GM12878 (cell line): ENCODE results near the gene KLHL18. TPM values are rescaled to one million over a fixed set of nuclear protein-coding genes. Genes with fewer than 3 reads are reported as not detected.

Experiments
- ATAC-seq: fragments of 200-7000 bp; cut with Tn5 transposase; 3 replicates; pipeline ENCODE4 v1.9.1; 2020; ENCODE audit warnings: mild to moderate bottlenecking, moderate library complexity
- BruUV-seq: library from RNA; stranded (reverse); fragments of 400-500 nt; replicated peaks from 2 replicates; lab custom pipeline; 2021; lab: Mats Ljungman, UMichigan
- CTCF ChIA-PET: fragments of 300-600 bp; sonication (Branson Sonifier 250); formaldehyde crosslinking; extraction: SDS; loops from one replicate; lab custom pipeline; 2021; ENCODE audit warnings: inconsistent platforms; lab: Yijun Ruan, JAX
- POLR2A ChIA-PET: fragments of 350-600 bp; formaldehyde crosslinking; extraction: SDS; loops from one replicate; lab custom pipeline; 2021; ENCODE audit warnings: inconsistent platforms; lab: Charles Lee
- RAD21 ChIA-PET: fragments of 300-600 bp; sonication (Branson Sonifier 250); formaldehyde crosslinking; loops from one replicate; lab custom pipeline; 2023; ENCODE audit warnings: antibody characterized with exemption; ENCODE audit not compliant: unreplicated experiment; lab: Charles Lee
- SMC1A ChIA-PET: fragments of 300-600 bp; sonication (Branson Sonifier 250); formaldehyde crosslinking; loops from one replicate; lab custom pipeline; 2023; ENCODE audit not compliant: unreplicated experiment, uncharacterized antibody; lab: Charles Lee
- DNase-seq: peaks from one replicate; pipeline ENCODE4 v3.0.0-alpha.2; 2011; ENCODE audit warnings: low read depth, low spot score
- FAIRE-seq: peaks from 3 replicates; lab custom pipeline; 2011; peaks lifted over from hg19 to GRCh38; lab: Jason Lieb, UNC
- H2AFZ ChIP-seq: 2 replicates; pipeline ENCODE4 v1.6.0; 2011; ENCODE audit warnings: low read depth, low read length, control low read depth; ENCODE audit not compliant: control insufficient read depth
- H3K27ac ChIP-seq: 2 replicates; pipeline ENCODE4 v1.5.1; 2011; ENCODE audit warnings: control low read depth; ENCODE audit not compliant: control insufficient read depth, insufficient read depth
- H3K27me3 ChIP-seq, 2 experiments: replicated peaks in 1 of 2; 2 replicates each; pipeline versions ENCODE4 v1.6.0 to v1.6.1; 2011; ENCODE audit warnings: low read length in 1 of 2; ENCODE audit not compliant: control insufficient read depth in 2 of 2, insufficient read depth in 2 of 2
- H3K36me3 ChIP-seq, 2 experiments: 2 replicates each; pipeline ENCODE4 v1.5.1; 2011; ENCODE audit warnings: low read length in 1 of 2; ENCODE audit not compliant: control insufficient read depth in 2 of 2, insufficient read depth in 2 of 2
- H3K4me1 ChIP-seq: 2 replicates; pipeline ENCODE4 v1.6.1; 2011; ENCODE audit warnings: mild to moderate bottlenecking, low read length, moderate library complexity, mixed read lengths; ENCODE audit not compliant: control insufficient read depth, insufficient read depth
- H3K4me2 ChIP-seq: 2 replicates; pipeline ENCODE4 v1.6.0; 2011; ENCODE audit warnings: control low read depth; ENCODE audit not compliant: control insufficient read depth, insufficient read depth
- H3K4me3 ChIP-seq: fragments of 200-600 bp; sonication (generic); 2 replicates; pipeline ENCODE4 v1.5.1; 2016
- H3K79me2 ChIP-seq: 2 replicates; pipeline ENCODE4 v1.6.0; 2011; ENCODE audit warnings: low read length; ENCODE audit not compliant: control insufficient read depth, insufficient read depth
- H3K9ac ChIP-seq: 2 replicates; pipeline ENCODE4 v1.8.0; 2011; ENCODE audit warnings: low read length, control low read depth, mixed read lengths; ENCODE audit not compliant: control insufficient read depth, insufficient read depth
- H3K9me3 ChIP-seq: replicated peaks from 3 replicates; pipeline ENCODE4 v1.5.1; 2011; ENCODE audit warnings: mild to moderate bottlenecking, low read length; ENCODE audit not compliant: control insufficient read depth, insufficient read depth
- H4K20me1 ChIP-seq: 2 replicates; pipeline ENCODE4 v1.6.0; 2011; ENCODE audit not compliant: control insufficient read depth, insufficient read depth
- ATF7 ChIP-seq: fragments of 450-650 bp; IDR thresholded peaks from 2 replicates; pipeline ENCODE4 v1.6.1; 2016; ENCODE audit warnings: low read depth, mild to moderate bottlenecking
- BACH1 ChIP-seq: fragments of 450-650 bp; IDR thresholded peaks from 2 replicates; pipeline ENCODE4 v1.6.1; 2017; ENCODE audit warnings: mild to moderate bottlenecking, borderline replicate concordance
- BMI1 ChIP-seq: fragments of 450-650 bp; IDR thresholded peaks from 2 replicates; pipeline ENCODE4 v1.6.1; 2016; ENCODE audit warnings: mild to moderate bottlenecking, moderate library complexity, borderline replicate concordance
- FOXM1 ChIP-seq: IDR thresholded peaks from 2 replicates; pipeline ENCODE4 v1.6.1; 2012; ENCODE audit warnings: low read depth, mild to moderate bottlenecking, inconsistent platforms, low read length, moderate library complexity
- GABPA ChIP-seq: IDR thresholded peaks from 2 replicates; pipeline ENCODE4 v1.6.1; 2014; ENCODE audit warnings: antibody characterized with exemption, low read depth, mild to moderate bottlenecking, inconsistent platforms
- IKZF1 ChIP-seq: fragments of 450-650 bp; conservative IDR thresholded peaks from 2 replicates; pipeline ENCODE4 v1.6.1; 2017; ENCODE audit warnings: antibody characterized with exemption, mild to moderate bottlenecking
- JUND ChIP-seq: IDR thresholded peaks from 2 replicates; pipeline ENCODE4 v1.6.1; 2012; ENCODE audit warnings: low read depth, mild to moderate bottlenecking, low read length, improper control_type of control experiment, moderate library complexity
- LARP7 ChIP-seq: fragments of 450-650 bp; IDR thresholded peaks from 2 replicates; pipeline ENCODE4 v1.6.1; 2017; ENCODE audit warnings: mild to moderate bottlenecking
- NKRF ChIP-seq: fragments of 450-650 bp; conservative IDR thresholded peaks from 2 replicates; pipeline ENCODE4 v1.6.1; 2017; ENCODE audit warnings: mild to moderate bottlenecking, moderate library complexity
- PAX5 ChIP-seq: IDR thresholded peaks from 2 replicates; pipeline ENCODE4 v1.6.1; 2011; ENCODE audit warnings: low read depth, low read length, borderline replicate concordance
- RBBP5 ChIP-seq: fragments of 200-600 bp; sonication (generic); conservative IDR thresholded peaks from 2 replicates; pipeline ENCODE4 v1.6.1; 2016
- RCOR1 ChIP-seq: conservative IDR thresholded peaks from 2 replicates; pipeline ENCODE4 v1.6.1; 2012; ENCODE audit warnings: low read depth, low read length, improper control_type of control experiment
- SMARCA5 ChIP-seq: fragments of 450-650 bp; IDR thresholded peaks from 2 replicates; pipeline ENCODE4 v1.6.1; 2017; ENCODE audit warnings: mild to moderate bottlenecking
- SREBF1 ChIP-seq: IDR thresholded peaks from 2 replicates; pipeline ENCODE4 v1.6.1; 2012; ENCODE audit warnings: mild to moderate bottlenecking, low read length
- SUPT20H ChIP-seq: IDR thresholded peaks from 2 replicates; pipeline ENCODE4 v1.6.1; 2011; ENCODE audit warnings: low read depth, mild to moderate bottlenecking, low read length, moderate library complexity, borderline replicate concordance; ENCODE audit not compliant: control insufficient read depth
- in situ Hi-C: fragments of 300-500 bp; cut with MboI; formaldehyde crosslinking; loops from 9 replicates; pipeline ENCODE4 v1.14.3; 2018; ENCODE audit warnings: mixed read lengths
- intact Hi-C: fragments of 100-400 bp; cut with micrococcal nuclease; formaldehyde crosslinking; loops from one replicate; pipeline ENCODE4 v1.14.2; 2022; ENCODE audit not compliant: unreplicated experiment
- polyA plus RNA-seq, 11 experiments: library from polyadenylated mRNA; depleted of rRNA in 4 of 11; unstranded in 6 of 11; stranded (reverse) in 5 of 11; fragments of >200 nt; fragmentation: Nextera tagmentation in 4 of 11; fragmentation: Illumina TruSeq in 1 of 11; extraction: Ambion mirVana in 4 of 11; extraction: Trizol in 1 of 11; gene quantifications; 1 replicate in 1 of 11; 2 replicates in 10 of 11; pipeline versions ENCODE4 v1.2.1 to v1.2.3, GENCODE V29; 2011 to 2016; ENCODE audit warnings: inconsistent platforms in 2 of 11, missing spikeins in 2 of 11, low read depth in 1 of 11
- total RNA-seq, 4 experiments: library from RNA; depleted of rRNA in 3 of 4; stranded (reverse); fragments of >200 nt in 3 of 4; fragmentation: Illumina TruSeq in 1 of 4; extraction: Trizol in 1 of 4; gene quantifications; 2 replicates each; pipeline versions ENCODE4 v1.2.1 to v1.2.3, GENCODE V29; 2013 to 2021
- TF ChIP-seq, protein P1 (sequence below): fragments of 450-650 bp; IDR thresholded peaks from 2 replicates; pipeline ENCODE4 v1.6.1; 2016; ENCODE audit warnings: mild to moderate bottlenecking, moderate library complexity, borderline replicate concordance
- TF ChIP-seq, protein P2 (sequence below): fragments of 450-650 bp; IDR thresholded peaks from 2 replicates; pipeline ENCODE4 v1.6.1; 2014; ENCODE audit warnings: mild to moderate bottlenecking
- TF ChIP-seq, protein P3 (sequence below): IDR thresholded peaks from 2 replicates; pipeline ENCODE4 v1.6.1; 2011; ENCODE audit warnings: low read depth, low read length, improper control_type of control experiment, borderline replicate concordance

Gene KLHL18
- total and polyA plus RNA-seq, 10 of the 15 experiments (the other 5 are each of a cell fraction or from before 2014, with no cell fraction given) = 24.0 to 69.8 (median 51.7) TPM

- peaks cover 5% of the 10 kb centered on the region for H3K79me2 ChIP-seq
- ChIA-PET SMC1A (no interaction called here), POLR2A (no interaction called here), RAD21 (no interaction called here), CTCF (interaction anchor here (0.5 to 1.1 kb wide), 2 partner anchors 12 to 85 kb away, joined by 3 to 4 read pairs; no protein-coding TSS in a partner anchor)
- H3K9ac ChIP-seq = no peak overlapping the region
- H3K27ac ChIP-seq = no peak overlapping the region
- H3K4me2 ChIP-seq = no peak overlapping the region
- ATAC-seq = no peak
- intact Hi-C loops = loop anchor here (10.0 kb wide), 1 partner anchor 90 kb away; the partner anchor contains the start of genes KIF9 and KLHL18
- peaks cover 14% of the 10 kb centered on the region for H3K4me1 ChIP-seq
- no peaks in the 10 kb centered on the region for H4K20me1 ChIP-seq
- no peaks in the 10 kb centered on the region for H3K27me3 ChIP-seq
- no peak for DNase-seq
- H2AFZ ChIP-seq = no peak overlapping the region
- no peaks in the 10 kb centered on the region for H3K36me3 ChIP-seq
- H3K9me3 ChIP-seq = no peaks in the 10 kb centered on the region
- BruUV-seq = no TSS peak
- no peak overlapping the region for H3K4me3 ChIP-seq
- TF ChIP-seq SREBF1 (no peak), ATF7 (no peak), RBBP5 (no peak), BACH1 (no peak), LARP7 (no peak), PAX5 (no peak), SUPT20H (no peak), GABPA (no peak), JUND (no peak), RCOR1 (no peak), NKRF (no peak), FOXM1 (no peak), SMARCA5 (no peak), IKZF1 (no peak), BMI1 (no peak)
- TF ChIP-seq, protein P1, sequence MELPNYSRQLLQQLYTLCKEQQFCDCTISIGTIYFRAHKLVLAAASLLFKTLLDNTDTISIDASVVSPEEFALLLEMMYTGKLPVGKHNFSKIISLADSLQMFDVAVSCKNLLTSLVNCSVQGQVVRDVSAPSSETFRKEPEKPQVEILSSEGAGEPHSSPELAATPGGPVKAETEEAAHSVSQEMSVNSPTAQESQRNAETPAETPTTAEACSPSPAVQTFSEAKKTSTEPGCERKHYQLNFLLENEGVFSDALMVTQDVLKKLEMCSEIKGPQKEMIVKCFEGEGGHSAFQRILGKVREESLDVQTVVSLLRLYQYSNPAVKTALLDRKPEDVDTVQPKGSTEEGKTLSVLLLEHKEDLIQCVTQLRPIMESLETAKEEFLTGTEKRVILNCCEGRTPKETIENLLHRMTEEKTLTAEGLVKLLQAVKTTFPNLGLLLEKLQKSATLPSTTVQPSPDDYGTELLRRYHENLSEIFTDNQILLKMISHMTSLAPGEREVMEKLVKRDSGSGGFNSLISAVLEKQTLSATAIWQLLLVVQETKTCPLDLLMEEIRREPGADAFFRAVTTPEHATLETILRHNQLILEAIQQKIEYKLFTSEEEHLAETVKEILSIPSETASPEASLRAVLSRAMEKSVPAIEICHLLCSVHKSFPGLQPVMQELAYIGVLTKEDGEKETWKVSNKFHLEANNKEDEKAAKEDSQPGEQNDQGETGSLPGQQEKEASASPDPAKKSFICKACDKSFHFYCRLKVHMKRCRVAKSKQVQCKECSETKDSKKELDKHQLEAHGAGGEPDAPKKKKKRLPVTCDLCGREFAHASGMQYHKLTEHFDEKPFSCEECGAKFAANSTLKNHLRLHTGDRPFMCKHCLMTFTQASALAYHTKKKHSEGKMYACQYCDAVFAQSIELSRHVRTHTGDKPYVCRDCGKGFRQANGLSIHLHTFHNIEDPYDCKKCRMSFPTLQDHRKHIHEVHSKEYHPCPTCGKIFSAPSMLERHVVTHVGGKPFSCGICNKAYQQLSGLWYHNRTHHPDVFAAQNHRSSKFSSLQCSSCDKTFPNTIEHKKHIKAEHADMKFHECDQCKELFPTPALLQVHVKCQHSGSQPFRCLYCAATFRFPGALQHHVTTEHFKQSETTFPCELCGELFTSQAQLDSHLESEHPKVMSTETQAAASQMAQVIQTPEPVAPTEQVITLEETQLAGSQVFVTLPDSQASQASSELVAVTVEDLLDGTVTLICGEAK = no peak
- TF ChIP-seq, protein P2, sequence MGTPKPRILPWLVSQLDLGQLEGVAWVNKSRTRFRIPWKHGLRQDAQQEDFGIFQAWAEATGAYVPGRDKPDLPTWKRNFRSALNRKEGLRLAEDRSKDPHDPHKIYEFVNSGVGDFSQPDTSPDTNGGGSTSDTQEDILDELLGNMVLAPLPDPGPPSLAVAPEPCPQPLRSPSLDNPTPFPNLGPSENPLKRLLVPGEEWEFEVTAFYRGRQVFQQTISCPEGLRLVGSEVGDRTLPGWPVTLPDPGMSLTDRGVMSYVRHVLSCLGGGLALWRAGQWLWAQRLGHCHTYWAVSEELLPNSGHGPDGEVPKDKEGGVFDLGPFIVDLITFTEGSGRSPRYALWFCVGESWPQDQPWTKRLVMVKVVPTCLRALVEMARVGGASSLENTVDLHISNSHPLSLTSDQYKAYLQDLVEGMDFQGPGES = no peak
- TF ChIP-seq, protein P3, sequence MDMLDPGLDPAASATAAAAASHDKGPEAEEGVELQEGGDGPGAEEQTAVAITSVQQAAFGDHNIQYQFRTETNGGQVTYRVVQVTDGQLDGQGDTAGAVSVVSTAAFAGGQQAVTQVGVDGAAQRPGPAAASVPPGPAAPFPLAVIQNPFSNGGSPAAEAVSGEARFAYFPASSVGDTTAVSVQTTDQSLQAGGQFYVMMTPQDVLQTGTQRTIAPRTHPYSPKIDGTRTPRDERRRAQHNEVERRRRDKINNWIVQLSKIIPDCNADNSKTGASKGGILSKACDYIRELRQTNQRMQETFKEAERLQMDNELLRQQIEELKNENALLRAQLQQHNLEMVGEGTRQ = no peak
- TF ChIP-seq, all 136 proteins: peak for 0
- in situ Hi-C loops = loop anchor here (10.0 kb wide), 1 partner anchor 660 kb away; the partner anchor contains the start of gene PRSS50
- no peak for FAIRE-seq
These were observed 91.8 kb downstream of the KLHL18 start for GRCh38 chr3:47374587-47374986.
